MCF 10A (cell line): Measurements from ENCODE around the gene SOCS2. TPM values are rescaled to one million over a fixed set of nuclear protein-coding genes. Genes with fewer than 3 reads are reported as not detected.

Source experiments
- BruUV-seq: library from RNA; stranded (reverse); fragments of 400-500 nt; replicated peaks from 2 replicates; lab custom pipeline; 2021; lab: Mats Ljungman, UMichigan
- CTCF ChIA-PET: fragments of 300-600 bp; sonication (Branson Sonifier 250); formaldehyde crosslinking; extraction: SDS; loops from one replicate; lab custom pipeline; 2021; ENCODE audit warnings: antibody characterized with exemption, inconsistent platforms; lab: Yijun Ruan, JAX
- POLR2A ChIA-PET: fragments of 300-600, 350-650 bp; sonication (Branson Sonifier 250); formaldehyde crosslinking; extraction: SDS; loops from one replicate; lab custom pipeline; 2020; ENCODE audit warnings: antibody characterized with exemption, inconsistent platforms; lab: Yijun Ruan, JAX
- DNase-seq: peaks from one replicate; pipeline ENCODE4 v3.0.0-alpha.2; 2018; ENCODE audit not compliant: unreplicated experiment
- H3K27ac Mint-ChIP-seq: one replicate; pipeline ENCODE4 v1.8.0; 2022; ENCODE audit warnings: mild to moderate bottlenecking, low read depth, mixed read lengths; ENCODE audit not compliant: unreplicated experiment
- H3K27me3 Mint-ChIP-seq: one replicate; pipeline ENCODE4 v1.8.0; 2022; ENCODE audit warnings: mixed read lengths; ENCODE audit not compliant: insufficient read depth, unreplicated experiment
- H3K36me3 Mint-ChIP-seq: one replicate; pipeline ENCODE4 v1.8.0; 2022; ENCODE audit warnings: mild to moderate bottlenecking, moderate library complexity, mixed read lengths; ENCODE audit not compliant: insufficient read depth, unreplicated experiment
- H3K4me1 Mint-ChIP-seq: one replicate; pipeline ENCODE4 v1.8.0; 2022; ENCODE audit warnings: mixed read lengths; ENCODE audit not compliant: insufficient read depth, unreplicated experiment
- H3K4me3 Mint-ChIP-seq: one replicate; pipeline ENCODE4 v1.8.0; 2022; ENCODE audit warnings: mild to moderate bottlenecking, moderate library complexity, mixed read lengths; ENCODE audit not compliant: unreplicated experiment
- H3K9me3 Mint-ChIP-seq: one replicate; pipeline ENCODE4 v1.8.0; 2022; ENCODE audit warnings: mixed read lengths; ENCODE audit not compliant: unreplicated experiment
- CTCF ChIP-seq: fragments of 200-600 bp; IDR thresholded peaks from one replicate; pipeline ENCODE4 v1.8.0; 2022; ENCODE audit warnings: antibody characterized with exemption, mild to moderate bottlenecking; ENCODE audit not compliant: unreplicated experiment
- intact Hi-C: fragments of 100-400 bp; cut with micrococcal nuclease; formaldehyde crosslinking; loops from 2 replicates; pipeline ENCODE4 v1.14.1; 2022
- total RNA-seq: library from RNA; stranded (reverse); gene quantifications from 2 replicates; pipeline ENCODE4 v1.2.3, GENCODE V29; 2022

Gene SOCS2
- total RNA-seq, 1 experiment from 2014 or later: 44.9 TPM

GRCh38 chr12:93563807-93564538 is 8.5 kb upstream of the SOCS2 start:
- Mint-ChIP-seq H3K9me3 (peaks cover 11% of the 10 kb centered on the region), H3K27me3 (no peaks in the 10 kb centered on the region), H3K27ac (no peak overlapping the region), H3K36me3 (peaks cover 3% of the 10 kb centered on the region), H3K4me3 (no peak overlapping the region), H3K4me1 (peaks cover 6% of the 10 kb centered on the region)
- intact Hi-C loops: no loop called here
- CTCF ChIA-PET: interaction anchor here (0.5 to 8.1 kb wide), 8 partner anchors 37 to 538 kb away, joined by 3 to 159 read pairs (median 3); no protein-coding TSS in a partner anchor
- POLR2A ChIA-PET: interaction anchor here (0.7 to 1.7 kb wide), 3 partner anchors 423 to 539 kb away, joined by 3 to 5 read pairs (median 5); no protein-coding TSS in a partner anchor
- DNase-seq: no peak
- no peak for TF ChIP-seq CTCF
- no TSS peak for BruUV-seq

- intact Hi-C loops: no loop called here
- ChIA-PET CTCF (interaction anchor here (8.1 kb wide), 1 partner anchor 536 kb away, joined by 159 read pairs; no protein-coding TSS in a partner anchor), POLR2A (interaction anchor here (1.1 kb wide), 1 partner anchor 537 kb away, joined by 3 read pairs; no protein-coding TSS in a partner anchor)
- H3K4me3 Mint-ChIP-seq: no peak overlapping the region
- DNase-seq: no peak
- H3K9me3 Mint-ChIP-seq: peaks cover 1% of the 10 kb centered on the region
- H3K27ac Mint-ChIP-seq: no peak overlapping the region
- H3K4me1 Mint-ChIP-seq: peaks cover 6% of the 10 kb centered on the region
- no peak for TF ChIP-seq CTCF
- H3K36me3 Mint-ChIP-seq: no peaks in the 10 kb centered on the region
- BruUV-seq: no TSS peak
- H3K27me3 Mint-ChIP-seq: no peaks in the 10 kb centered on the region
These were observed 6.7 kb upstream of the SOCS2 start for GRCh38 chr12:93565760-93566159.

GRCh38 chr12:93567174-93567573 is 5.3 kb upstream of the SOCS2 start:
- CTCF ChIA-PET: interaction anchor here (0.6 to 8.1 kb wide), 11 partner anchors 11 to 535 kb away, joined by 3 to 159 read pairs (median 5); no protein-coding TSS in a partner anchor
- no peak for DNase-seq
- Mint-ChIP-seq H3K36me3 (no peaks in the 10 kb centered on the region), H3K4me1 (peaks cover 6% of the 10 kb centered on the region), H3K27ac (no peak overlapping the region), H3K27me3 (no peaks in the 10 kb centered on the region), H3K9me3 (no peaks in the 10 kb centered on the region), H3K4me3 (no peak overlapping the region)
- POLR2A ChIA-PET: interaction anchor here (1.4 kb wide), 1 partner anchor 534 kb away, joined by 10 read pairs; no protein-coding TSS in a partner anchor
- no peak for TF ChIP-seq CTCF
- no TSS peak for BruUV-seq
- intact Hi-C loops: no loop called here

- H3K36me3 Mint-ChIP-seq: no peaks in the 10 kb centered on the region
- no peak for DNase-seq
- no peaks in the 10 kb centered on the region for H3K9me3 Mint-ChIP-seq
- H3K4me3 Mint-ChIP-seq: no peak overlapping the region
- no peak for TF ChIP-seq CTCF
- intact Hi-C loops: loop anchor here (2.0 kb wide), 1 partner anchor 65 kb away; no protein-coding TSS in a partner anchor
- ChIA-PET CTCF (interaction anchor here (0.9 to 8.1 kb wide), 9 partner anchors 60 to 534 kb away, joined by 3 to 159 read pairs (median 5); no protein-coding TSS in a partner anchor), POLR2A (interaction anchor here (0.6 to 1.4 kb wide), 2 partner anchors 533 to 775 kb away, joined by 3 to 10 read pairs; no protein-coding TSS in a partner anchor)
- H3K4me1 Mint-ChIP-seq: peaks cover 6% of the 10 kb centered on the region
- no peaks in the 10 kb centered on the region for H3K27me3 Mint-ChIP-seq
- BruUV-seq: no TSS peak
- H3K27ac Mint-ChIP-seq: no peak overlapping the region
These were observed 4.4 kb upstream of the SOCS2 start for GRCh38 chr12:93568091-93568490.
